GM19099 (cell line): ENCODE measurements around the gene PLEKHB2.

Source experiments
- POLR2A ChIP-seq: IDR thresholded peaks from 3 replicates; pipeline ENCODE4 v1.6.1; 2011; ENCODE audit warnings: low read depth; ENCODE audit not compliant: insufficient read length; ENCODE audit errors: extremely low read depth

PLEKHB2 gene

GRCh38 chr2:131155208-131155855, 50.2 kb downstream of the PLEKHB2 start:
- TF ChIP-seq POLR2A: no peak

GRCh38 chr2:131156452-131157149, 51.5 kb downstream of the PLEKHB2 start:
- no peak for TF ChIP-seq POLR2A

GRCh38 chr2:131168538-131168937, 63.4 kb downstream of the PLEKHB2 start:
- TF ChIP-seq POLR2A: no peak
